K562 (cell line): Measurements from ENCODE around the gene SLC25A17. TPM values are rescaled to one million over a fixed set of nuclear protein-coding genes. Genes with fewer than 3 reads are reported as not detected.

ENCODE experiments used
- BRF1 ChIP-seq: IDR thresholded peaks from 3 replicates; pipeline ENCODE4 v1.6.1; 2011; ENCODE audit warnings: borderline replicate concordance, mild to moderate bottlenecking; ENCODE audit not compliant: insufficient read length; ENCODE audit errors: extremely low read depth
- CC2D1A ChIP-seq: fragments of 450-650 bp; IDR thresholded peaks from 2 replicates; pipeline ENCODE4 v1.6.1; 2017; ENCODE audit warnings: mild to moderate bottlenecking
- CTBP1 ChIP-seq: fragments of 450-650 bp; IDR thresholded peaks from 2 replicates; pipeline ENCODE4 v1.6.1; 2016; ENCODE audit warnings: borderline replicate concordance
- E2F1 ChIP-seq: sonication (generic); formaldehyde crosslinking; IDR thresholded peaks from 2 replicates; pipeline ENCODE4 v1.8.1; 2023; ENCODE audit warnings: mild to moderate bottlenecking, missing genetic modification reagents, moderate library complexity
- GMEB1 ChIP-seq: fragments of 250-450 bp; sonication (Bioruptor Pico); IDR thresholded peaks from 2 replicates; pipeline ENCODE4 v1.4.0; 2020; ENCODE audit warnings: mild to moderate bottlenecking
- KAT8 ChIP-seq: fragments of 450-650 bp; IDR thresholded peaks from 2 replicates; pipeline ENCODE4 v1.6.1; 2016; ENCODE audit warnings: low read depth, mild to moderate bottlenecking
- L3MBTL2 ChIP-seq: fragments of 450-650 bp; IDR thresholded peaks from 2 replicates; pipeline ENCODE4 v1.6.1; 2016; ENCODE audit warnings: mild to moderate bottlenecking, moderate library complexity
- NFATC3 ChIP-seq: fragments of 450-650 bp; IDR thresholded peaks from 2 replicates; pipeline ENCODE4 v1.6.1; 2017; ENCODE audit warnings: mild to moderate bottlenecking
- NR3C1 ChIP-seq: sonication (generic); formaldehyde crosslinking; IDR thresholded peaks from 2 replicates; pipeline ENCODE4 v1.8.1; 2022; ENCODE audit warnings: missing genetic modification reagents
- NUFIP1 ChIP-seq: fragments of 450-650 bp; IDR thresholded peaks from 2 replicates; pipeline ENCODE4 v1.6.1; 2018; ENCODE audit not compliant: partially characterized antibody
- PKNOX1 ChIP-seq: fragments of 450-650 bp; IDR thresholded peaks from 2 replicates; pipeline ENCODE4 v1.6.1; 2016
- RBBP5 ChIP-seq: fragments of 200-600 bp; sonication (generic); IDR thresholded peaks from 2 replicates; pipeline ENCODE4 v1.6.1; 2012; ENCODE audit warnings: borderline replicate concordance, mild to moderate bottlenecking, low read length, control low read depth, inconsistent platforms; ENCODE audit not compliant: insufficient read depth, poor library complexity, severe bottlenecking
- RBM14 ChIP-seq: fragments of 200-400 bp; formaldehyde crosslinking; IDR thresholded peaks from 2 replicates; pipeline ENCODE4 v1.6.1; 2018; ENCODE audit warnings: low read depth, mild to moderate bottlenecking, low read length, moderate library complexity, borderline replicate concordance; ENCODE audit not compliant: insufficient read depth
- SIN3A ChIP-seq, 2 experiments: fragments of 150-350 bp in 1 of 2; IDR thresholded peaks; 2 replicates each; pipeline ENCODE4 v1.6.1; 2011 to 2016; ENCODE audit warnings: borderline replicate concordance in 2 of 2, low read depth in 2 of 2, low read length in 2 of 2, mild to moderate bottlenecking in 2 of 2, moderate library complexity in 2 of 2; ENCODE audit not compliant: control insufficient read depth in 1 of 2
- SRSF1 ChIP-seq: fragments of 200-400 bp; formaldehyde crosslinking; IDR thresholded peaks from 2 replicates; pipeline ENCODE4 v1.6.1; 2017; ENCODE audit warnings: mild to moderate bottlenecking, low read depth, low read length, moderate library complexity
- TCF7L2 ChIP-seq: fragments of 150-350 bp; IDR thresholded peaks from 2 replicates; pipeline ENCODE4 v1.6.1; 2016; ENCODE audit warnings: low read depth, mild to moderate bottlenecking, low read length, moderate library complexity
- TFAP4 ChIP-seq: sonication (generic); formaldehyde crosslinking; IDR thresholded peaks from 2 replicates; pipeline ENCODE4 v1.8.0; 2022; ENCODE audit warnings: missing genetic modification reagents, mild to moderate bottlenecking, moderate library complexity, borderline replicate concordance
- TOE1 ChIP-seq, 2 experiments: fragments of 450-650 bp in 1 of 2; sonication (generic) in 1 of 2; formaldehyde crosslinking in 1 of 2; IDR thresholded peaks; 2 replicates each; pipeline versions ENCODE4 v1.7.1 to v1.8.0; 2016 to 2022; ENCODE audit warnings: borderline replicate concordance in 2 of 2, mild to moderate bottlenecking in 2 of 2, antibody characterized with exemption in 1 of 2, inconsistent platforms in 1 of 2, low read depth in 1 of 2, missing genetic modification reagents in 1 of 2, moderate library complexity in 1 of 2
- ZBTB8A ChIP-seq: fragments of 450-650 bp; IDR thresholded peaks from 2 replicates; pipeline ENCODE4 v1.6.1; 2018; ENCODE audit warnings: mild to moderate bottlenecking, moderate library complexity; ENCODE audit not compliant: partially characterized antibody
- ZKSCAN1 ChIP-seq: fragments of 150-350 bp; IDR thresholded peaks from 2 replicates; pipeline ENCODE4 v1.6.1; 2016; ENCODE audit warnings: low read depth, low read length
- ZNF3 ChIP-seq: fragments of 250-450 bp; sonication (Bioruptor Pico); IDR thresholded peaks from 2 replicates; pipeline ENCODE4 v1.5.0; 2021; ENCODE audit warnings: mild to moderate bottlenecking, moderate library complexity
- ZNF347 ChIP-seq: fragments of 450-650 bp; formaldehyde crosslinking; IDR thresholded peaks from 2 replicates; pipeline ENCODE4 v1.4.0; 2020; ENCODE audit warnings: low read depth, mild to moderate bottlenecking, moderate library complexity
- ZNF408 ChIP-seq: fragments of 250-450 bp; sonication (Bioruptor Pico); IDR thresholded peaks from 2 replicates; pipeline ENCODE4 v1.4.0; 2020; ENCODE audit warnings: low read depth, mild to moderate bottlenecking, moderate library complexity
- polyA plus RNA-seq, 8 experiments: library from polyadenylated mRNA; depleted of rRNA in 4 of 8; stranded (reverse) in 5 of 8; unstranded in 3 of 8; fragments of >200 nt; fragmentation: Nextera tagmentation in 2 of 8; fragmentation: Illumina TruSeq in 1 of 8; extraction: Ambion mirVana in 2 of 8; extraction: Trizol in 1 of 8; gene quantifications; 2 replicates each; pipeline versions ENCODE4 v1.2.1 to v1.2.3, GENCODE V29; 2011 to 2014; ENCODE audit warnings: inconsistent platforms in 1 of 8, missing spikeins in 1 of 8
- total RNA-seq, 7 experiments: library from RNA; depleted of rRNA in 6 of 7; stranded (reverse); fragments of >200 nt in 6 of 7; fragmentation: Illumina TruSeq in 2 of 7; extraction: Trizol in 2 of 7; gene quantifications; 2 replicates each; pipeline versions ENCODE4 v1.2.1 to v1.2.3, GENCODE V29; 2011 to 2021; ENCODE audit warnings: low replicate concordance in 1 of 7

SLC25A17 gene
- total and polyA plus RNA-seq, 9 of the 15 experiments (the other 6 are each of a cell fraction or from before 2014, with no cell fraction given): 32.6 to 136 (median 56.2) TPM

- no peak; the same call in 1 of the 2 replicates for TF ChIP-seq E2F1 (CRISPR knock-in tag)
- TF ChIP-seq RBM14: no peak
- no peak for TF ChIP-seq ZKSCAN1
- TF ChIP-seq GMEB1 (CRISPR knock-in tag): no peak
- 0 out of 2 replicates have a peak, but pooled peaks have one; percentile 12 for TF ChIP-seq TFAP4 (CRISPR knock-in tag)
- TF ChIP-seq NR3C1 (CRISPR knock-in tag): no peak
- TF ChIP-seq SIN3A (IDR thresholded peaks at IDR 0.05; ENCODE audit: borderline replicate concordance in 2 of 2, control insufficient read depth in 1 of 2, low read depth in 2 of 2, low read length in 2 of 2): peak; percentile 49 to 72; a peak in 2 of 4 replicates
- no peak for TF ChIP-seq ZNF408 (CRISPR knock-in tag)
- TF ChIP-seq BRF1: no peak
- TF ChIP-seq ZNF347: no peak
- no peak for TF ChIP-seq RBBP5
- TF ChIP-seq L3MBTL2: peak; percentile 93
- no peak for TF ChIP-seq PKNOX1
- TF ChIP-seq CC2D1A: 0 out of 2 replicates have a peak, but pooled peaks have one; percentile 10
- TF ChIP-seq SRSF1: no peak
- TF ChIP-seq ZNF3 (CRISPR knock-in tag): no peak
- no peak for TF ChIP-seq ZBTB8A
- TF ChIP-seq TOE1 (IDR thresholded peaks at IDR 0.05; ENCODE audit: borderline replicate concordance): no peak
- TF ChIP-seq TOE1 (CRISPR knock-in tag; IDR thresholded peaks at IDR 0.05; ENCODE audit: borderline replicate concordance, low read depth): no peak
- no peak for TF ChIP-seq CTBP1
- no peak for TF ChIP-seq TCF7L2
- TF ChIP-seq KAT8: no peak
- TF ChIP-seq NUFIP1: no peak
- no peak for TF ChIP-seq NFATC3
These were observed at the start of gene SLC25A17 (continued) for GRCh38 chr22:40818747-40819598.
